ENCODE data around the gene DISP1.

Gene DISP1, protein sequence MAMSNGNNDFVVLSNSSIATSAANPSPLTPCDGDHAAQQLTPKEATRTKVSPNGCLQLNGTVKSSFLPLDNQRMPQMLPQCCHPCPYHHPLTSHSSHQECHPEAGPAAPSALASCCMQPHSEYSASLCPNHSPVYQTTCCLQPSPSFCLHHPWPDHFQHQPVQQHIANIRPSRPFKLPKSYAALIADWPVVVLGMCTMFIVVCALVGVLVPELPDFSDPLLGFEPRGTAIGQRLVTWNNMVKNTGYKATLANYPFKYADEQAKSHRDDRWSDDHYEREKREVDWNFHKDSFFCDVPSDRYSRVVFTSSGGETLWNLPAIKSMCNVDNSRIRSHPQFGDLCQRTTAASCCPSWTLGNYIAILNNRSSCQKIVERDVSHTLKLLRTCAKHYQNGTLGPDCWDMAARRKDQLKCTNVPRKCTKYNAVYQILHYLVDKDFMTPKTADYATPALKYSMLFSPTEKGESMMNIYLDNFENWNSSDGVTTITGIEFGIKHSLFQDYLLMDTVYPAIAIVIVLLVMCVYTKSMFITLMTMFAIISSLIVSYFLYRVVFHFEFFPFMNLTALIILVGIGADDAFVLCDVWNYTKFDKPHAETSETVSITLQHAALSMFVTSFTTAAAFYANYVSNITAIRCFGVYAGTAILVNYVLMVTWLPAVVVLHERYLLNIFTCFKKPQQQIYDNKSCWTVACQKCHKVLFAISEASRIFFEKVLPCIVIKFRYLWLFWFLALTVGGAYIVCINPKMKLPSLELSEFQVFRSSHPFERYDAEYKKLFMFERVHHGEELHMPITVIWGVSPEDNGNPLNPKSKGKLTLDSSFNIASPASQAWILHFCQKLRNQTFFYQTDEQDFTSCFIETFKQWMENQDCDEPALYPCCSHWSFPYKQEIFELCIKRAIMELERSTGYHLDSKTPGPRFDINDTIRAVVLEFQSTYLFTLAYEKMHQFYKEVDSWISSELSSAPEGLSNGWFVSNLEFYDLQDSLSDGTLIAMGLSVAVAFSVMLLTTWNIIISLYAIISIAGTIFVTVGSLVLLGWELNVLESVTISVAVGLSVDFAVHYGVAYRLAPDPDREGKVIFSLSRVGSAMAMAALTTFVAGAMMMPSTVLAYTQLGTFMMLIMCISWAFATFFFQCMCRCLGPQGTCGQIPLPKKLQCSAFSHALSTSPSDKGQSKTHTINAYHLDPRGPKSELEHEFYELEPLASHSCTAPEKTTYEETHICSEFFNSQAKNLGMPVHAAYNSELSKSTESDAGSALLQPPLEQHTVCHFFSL (N-terminal part only)

DNA sequence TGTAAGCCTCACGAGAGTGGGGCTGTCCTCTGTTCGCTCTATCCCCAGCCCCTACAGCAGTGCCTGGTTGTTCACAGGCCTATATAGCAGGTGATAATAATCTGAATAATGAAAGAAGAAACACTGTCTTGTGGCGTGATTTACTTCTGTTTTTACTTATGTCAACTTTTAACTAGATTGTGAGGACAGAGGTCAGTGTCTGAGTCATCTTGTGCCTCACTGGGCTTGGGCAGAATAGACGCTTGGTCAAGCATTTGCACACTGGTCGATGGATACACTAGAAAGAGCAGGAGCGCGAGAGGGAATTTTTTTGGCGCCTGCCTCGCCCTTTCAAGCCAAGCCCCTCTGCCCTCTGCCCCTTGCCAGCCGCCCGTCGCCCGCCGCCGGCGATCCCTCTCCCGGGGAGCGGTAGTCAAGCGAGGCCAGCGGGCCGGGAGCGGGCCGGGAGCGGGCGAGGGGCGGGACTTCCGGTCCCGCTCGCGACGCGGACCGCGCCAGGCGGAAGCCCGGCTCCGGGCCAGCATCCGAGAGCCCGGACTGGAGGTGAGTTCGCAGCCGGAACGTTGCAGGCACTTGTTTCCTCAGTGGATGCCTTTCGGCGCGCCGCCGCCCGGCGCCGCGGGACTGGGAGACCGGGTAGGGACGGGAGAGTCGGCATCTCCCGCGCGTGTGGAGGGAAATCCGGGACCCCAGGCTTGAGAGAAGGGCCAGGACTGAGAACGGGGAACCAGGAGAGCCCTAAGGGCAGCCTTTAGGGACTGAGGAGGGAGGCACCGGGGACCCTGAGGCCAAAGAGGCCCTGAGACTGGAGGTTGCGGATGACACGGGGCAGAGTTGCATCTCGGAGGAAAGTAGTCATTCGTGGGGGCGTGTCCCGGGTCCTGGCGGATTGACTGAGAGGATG, at the start of gene DISP1:
Gene DISP1 (plus strand): TSS at position 504 of the 904 bp plus-strand sequence. CDS start 127,785 bp downstream, outside the sequence.
- TF ChIP-seq, protein P1, sequence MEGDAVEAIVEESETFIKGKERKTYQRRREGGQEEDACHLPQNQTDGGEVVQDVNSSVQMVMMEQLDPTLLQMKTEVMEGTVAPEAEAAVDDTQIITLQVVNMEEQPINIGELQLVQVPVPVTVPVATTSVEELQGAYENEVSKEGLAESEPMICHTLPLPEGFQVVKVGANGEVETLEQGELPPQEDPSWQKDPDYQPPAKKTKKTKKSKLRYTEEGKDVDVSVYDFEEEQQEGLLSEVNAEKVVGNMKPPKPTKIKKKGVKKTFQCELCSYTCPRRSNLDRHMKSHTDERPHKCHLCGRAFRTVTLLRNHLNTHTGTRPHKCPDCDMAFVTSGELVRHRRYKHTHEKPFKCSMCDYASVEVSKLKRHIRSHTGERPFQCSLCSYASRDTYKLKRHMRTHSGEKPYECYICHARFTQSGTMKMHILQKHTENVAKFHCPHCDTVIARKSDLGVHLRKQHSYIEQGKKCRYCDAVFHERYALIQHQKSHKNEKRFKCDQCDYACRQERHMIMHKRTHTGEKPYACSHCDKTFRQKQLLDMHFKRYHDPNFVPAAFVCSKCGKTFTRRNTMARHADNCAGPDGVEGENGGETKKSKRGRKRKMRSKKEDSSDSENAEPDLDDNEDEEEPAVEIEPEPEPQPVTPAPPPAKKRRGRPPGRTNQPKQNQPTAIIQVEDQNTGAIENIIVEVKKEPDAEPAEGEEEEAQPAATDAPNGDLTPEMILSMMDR (IDR thresholded peaks at IDR 0.05; ENCODE audit: extremely low read depth, missing control alignments), result no peak
- peak; percentile 89 for DNase-seq (ENCODE audit: low spot score)

DNA sequence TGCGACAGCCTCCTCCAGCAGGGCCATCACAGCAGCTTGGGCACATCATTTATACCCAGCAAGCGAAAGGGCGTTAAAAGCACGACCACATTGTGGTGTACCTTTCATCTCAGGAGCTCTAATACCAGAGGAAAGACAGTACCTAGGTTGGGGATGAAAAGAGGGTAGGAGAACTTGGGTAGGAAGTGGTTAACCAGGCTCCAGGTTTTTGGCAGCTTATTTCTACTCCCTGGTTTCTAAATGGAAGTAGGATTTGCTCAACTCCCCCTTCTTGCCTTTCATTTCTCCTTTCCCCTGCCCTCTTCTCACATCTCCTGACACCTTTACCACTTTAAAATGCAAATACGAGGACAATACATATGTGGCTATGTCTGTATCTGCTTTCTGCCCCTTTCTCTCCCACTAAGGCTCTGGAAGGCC, 47.7 kb upstream of the DISP1 start:
- TF ChIP-seq, protein P1 (IDR thresholded peaks at IDR 0.05; ENCODE audit: extremely low read depth, missing control alignments), result no peak
- no peak for DNase-seq (ENCODE audit: low spot score)

DNA sequence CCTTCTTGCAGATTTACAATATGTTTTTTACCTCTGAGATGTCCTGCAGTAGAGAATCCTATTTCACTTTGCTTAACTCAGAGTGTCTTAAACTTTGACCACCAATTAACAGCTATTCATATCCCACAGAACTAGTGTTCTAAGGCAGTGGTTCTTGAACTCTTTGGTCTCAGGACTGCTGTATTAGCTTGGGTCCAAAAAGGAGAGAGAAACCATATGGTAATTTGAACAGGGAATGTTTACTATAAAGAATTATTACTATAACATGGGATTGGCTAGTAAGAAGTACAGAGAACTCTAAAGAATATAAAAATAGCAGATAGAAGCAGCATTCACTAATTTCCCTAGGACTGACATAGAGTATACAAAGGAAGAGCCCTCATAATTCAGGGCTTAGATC, 46.2 kb upstream of the DISP1 start:
- DNase-seq (ENCODE audit: low spot score), result no peak
- TF ChIP-seq, protein P1 (IDR thresholded peaks at IDR 0.05; ENCODE audit: extremely low read depth, missing control alignments), result no peak

DNA sequence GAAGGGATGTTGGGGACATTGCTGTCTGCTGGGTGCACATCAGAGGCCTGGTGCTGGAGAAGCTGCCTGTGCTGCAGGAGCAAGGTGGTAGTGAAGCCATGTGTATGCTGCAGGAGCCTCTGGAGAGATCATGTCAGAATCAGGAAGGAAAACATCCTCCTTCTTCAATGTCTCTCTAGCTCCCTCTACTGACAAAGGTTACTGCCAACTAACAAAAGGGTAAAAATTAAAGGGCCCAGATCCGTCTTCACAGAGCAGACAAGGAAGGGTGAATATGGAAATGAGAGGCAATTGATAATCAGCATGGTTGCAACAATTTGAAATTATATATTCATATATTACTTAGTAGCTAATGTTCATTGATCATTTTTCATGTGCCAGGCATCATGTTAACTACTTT, 45.7 kb upstream of the DISP1 start:
- DNase-seq (ENCODE audit: low spot score), result no peak
- TF ChIP-seq, protein P1 (IDR thresholded peaks at IDR 0.05; ENCODE audit: extremely low read depth, missing control alignments), result no peak

DNA sequence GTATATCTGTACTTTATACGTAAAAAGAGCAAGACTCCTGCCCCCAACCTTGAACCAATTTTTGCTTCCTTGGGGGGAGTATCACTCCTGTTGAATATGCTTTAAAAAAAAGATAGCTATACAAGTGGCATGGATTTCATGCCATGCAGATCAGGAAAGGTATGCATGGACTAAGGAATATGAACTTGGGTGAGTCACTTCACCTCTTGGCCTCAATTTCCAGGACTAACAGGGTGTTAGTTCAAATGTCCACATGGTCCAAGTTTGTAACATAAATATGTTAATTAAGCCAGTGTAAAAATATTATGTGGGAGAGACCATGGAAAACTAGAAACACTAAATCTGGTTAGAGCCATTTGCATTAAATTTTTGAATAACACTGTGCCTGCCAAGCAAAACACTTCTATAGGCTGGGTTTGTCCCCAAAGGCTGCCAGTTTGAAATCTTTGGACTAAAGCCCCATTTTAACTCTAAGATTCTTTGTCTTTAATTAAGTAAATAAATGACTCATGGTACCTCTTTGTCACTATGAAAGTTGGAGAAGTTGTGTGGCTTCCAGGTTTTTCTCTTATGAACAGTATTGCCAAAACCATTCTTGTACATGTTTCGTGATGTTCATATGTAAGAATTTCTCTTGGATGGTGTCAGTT, 44.7 kb upstream of the DISP1 start:
- TF ChIP-seq, protein P1 (IDR thresholded peaks at IDR 0.05; ENCODE audit: extremely low read depth, missing control alignments), result no peak
- DNase-seq (ENCODE audit: low spot score), result no peak

DNA sequence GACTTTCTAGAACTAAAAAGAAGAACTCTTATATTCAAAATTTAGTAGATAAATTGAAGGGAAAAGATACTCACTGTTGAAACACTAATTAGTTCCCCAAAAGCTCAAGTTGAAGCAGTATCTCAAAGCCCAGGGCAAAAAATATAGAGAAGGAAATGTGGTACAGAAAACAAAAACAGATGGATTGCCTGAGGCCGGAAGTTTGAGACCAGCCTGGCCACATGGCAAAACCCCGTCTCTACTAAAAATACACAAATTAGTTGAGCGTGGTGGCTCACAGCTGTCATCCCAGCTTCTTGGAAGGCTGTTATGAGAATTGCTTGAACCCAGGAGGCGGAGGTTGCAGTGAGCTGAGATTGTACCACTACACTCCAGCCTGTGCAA, 41.9 kb upstream of the DISP1 start:
- DNase-seq (ENCODE audit: low spot score), result no peak
- TF ChIP-seq, protein P1 (IDR thresholded peaks at IDR 0.05; ENCODE audit: extremely low read depth, missing control alignments), result no peak
